ENCODE measurements around the gene MTMR6.

- TF ChIP-seq CTCF (IDR thresholded peaks at IDR 0.05) (no peak), POLR2A (IDR thresholded peaks at IDR 0.05) (no peak)
These were observed 850 bp downstream of the MTMR6 start for GRCh38 chr13:25286308-25286968.

Measured in esophagus squamous epithelium (tissue), 4 donors.